Astrocyte of the cerebellum (primary cell): ENCODE measurements around the gene NPPC.

Experiments
- DNase-seq: peaks from one replicate; pipeline ENCODE4 v3.0.0-alpha.2; 2011; ENCODE audit warnings: low read depth
- H3K4me3 ChIP-seq: 2 replicates; pipeline ENCODE4 v1.5.1; 2011; ENCODE audit warnings: mild to moderate bottlenecking, low read depth, low read length, moderate library complexity
- CTCF ChIP-seq: IDR thresholded peaks from 2 replicates; pipeline ENCODE4 v1.5.1; 2012; ENCODE audit warnings: low read length, low read depth, moderate library complexity, mild to moderate bottlenecking; ENCODE audit errors: missing control alignments
- in situ Hi-C: cut with HindIII; loops from 2 replicates; pipeline ENCODE4 v1.10.0; 2017; ENCODE audit warnings: low sequenced_read_pairs

Gene NPPC

DNA sequence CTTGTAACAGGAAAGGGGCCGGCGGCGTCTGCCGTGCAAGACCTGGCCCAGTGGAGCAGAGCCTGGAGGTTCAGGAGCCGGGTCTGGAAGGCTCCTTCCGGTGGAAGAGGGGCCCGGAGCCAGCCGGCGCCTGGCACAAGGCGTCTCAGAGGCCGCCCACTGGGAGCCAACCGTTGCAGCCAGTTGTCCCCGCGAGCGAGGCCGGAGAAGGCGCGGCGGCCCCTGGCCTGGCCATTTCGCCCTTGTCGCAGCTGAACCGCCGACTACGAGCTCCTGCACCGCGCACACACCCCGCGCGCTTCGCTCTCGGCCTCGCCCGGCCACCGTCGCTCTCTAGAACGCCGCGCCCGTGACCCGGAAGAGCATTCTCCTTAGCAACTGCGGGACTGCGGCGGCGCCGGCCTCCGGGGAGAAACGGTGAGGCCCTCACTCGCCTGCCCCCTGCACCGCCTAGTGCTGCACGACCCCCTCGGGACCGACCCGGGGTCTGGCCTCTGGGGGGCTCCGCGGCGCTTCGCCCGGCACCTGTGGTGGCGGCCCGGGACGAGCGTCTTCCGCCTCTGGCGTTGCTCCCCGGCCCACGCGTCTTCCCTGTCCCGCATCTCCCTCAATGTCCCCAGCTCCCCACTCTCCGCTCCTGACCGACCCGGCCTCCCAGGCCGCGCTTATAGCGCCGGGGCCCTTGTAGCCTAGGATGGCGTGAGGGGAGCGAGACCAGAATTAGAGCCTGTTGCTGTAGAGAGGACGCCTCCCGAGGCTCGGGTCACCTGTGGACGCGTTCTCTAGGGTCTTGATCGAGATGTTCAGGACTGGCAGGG, 35.4 kb upstream of the NPPC start, which contains the start of gene DIS3L2:
TSS of gene DIS3L2 (plus strand) at position 365 of the 818 bp plus-strand sequence. CDS start 53,215 bp downstream, outside the sequence.
- in situ Hi-C loops, result no loop called here
- no peak for TF ChIP-seq CTCF
- H3K4me3 ChIP-seq, result peak within 1 kb of the TSS; percentile 73
- peak; percentile 34 for DNase-seq

- TF ChIP-seq CTCF, result no peak
- in situ Hi-C loops, result no loop called here
- peak overlapping the region; percentile 73 for H3K4me3 ChIP-seq
- DNase-seq, result no peak
These were observed 34.7 kb upstream of the NPPC start for GRCh38 chr2:231960810-231961348.

DNA sequence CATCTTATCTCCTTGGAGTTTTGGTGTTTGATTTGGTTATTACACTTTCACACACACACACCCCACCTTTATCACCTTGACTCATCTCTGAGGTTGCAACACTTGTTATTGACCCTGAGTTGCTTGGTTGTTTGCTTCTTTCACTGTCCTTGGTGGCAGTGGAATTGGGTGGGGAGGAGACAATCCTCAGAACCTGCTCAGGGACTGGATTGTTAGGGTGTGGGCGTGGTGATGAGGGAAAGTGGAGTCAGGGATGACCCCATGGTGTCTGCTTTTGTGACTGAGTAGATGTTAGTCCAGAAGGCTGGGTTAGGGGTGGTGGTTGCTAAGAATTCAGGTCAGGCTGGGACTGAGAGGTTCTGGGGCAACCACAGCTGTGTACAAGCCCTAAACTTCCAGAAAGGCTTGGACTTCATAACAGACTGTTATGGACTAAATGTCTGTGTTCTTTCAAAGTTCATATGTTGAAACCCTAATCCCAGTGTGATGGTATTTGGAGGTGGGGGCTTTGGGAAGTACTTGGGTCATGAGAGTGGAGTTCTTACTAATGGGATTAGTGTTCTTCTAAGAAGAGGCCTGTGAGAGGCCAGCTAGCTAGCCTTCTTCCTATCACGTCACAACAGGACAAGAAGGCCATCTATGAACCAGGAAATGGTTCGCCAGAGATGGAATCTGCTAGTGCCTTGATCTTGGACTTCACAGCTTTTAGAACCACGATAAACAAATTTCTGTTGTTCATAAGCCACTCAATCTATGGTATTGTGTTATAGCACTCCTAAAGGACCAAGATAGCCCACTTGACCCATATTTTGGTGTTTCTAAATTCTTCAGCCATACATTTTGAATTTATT, 31.9 kb upstream of the NPPC start:
- TF ChIP-seq CTCF, result no peak
- no peak for DNase-seq
- in situ Hi-C loops, result no loop called here
- H3K4me3 ChIP-seq, result no peak overlapping the region

- no peak for TF ChIP-seq CTCF
- no peak for DNase-seq
- no peak overlapping the region for H3K4me3 ChIP-seq
- in situ Hi-C loops, result no loop called here
These were observed 29.7 kb upstream of the NPPC start for GRCh38 chr2:231955758-231956472.

GRCh38 chr2:231951452-231952035, 25.3 kb upstream of the NPPC start:
- DNase-seq, result no peak
- no peak for TF ChIP-seq CTCF
- in situ Hi-C loops, result loop anchor here (5.0 kb wide), 1 partner anchor 69 kb away; no protein-coding TSS in a partner anchor
- no peak overlapping the region for H3K4me3 ChIP-seq
